Measurements from ENCODE around the gene ATP6V0A1.

DNA sequence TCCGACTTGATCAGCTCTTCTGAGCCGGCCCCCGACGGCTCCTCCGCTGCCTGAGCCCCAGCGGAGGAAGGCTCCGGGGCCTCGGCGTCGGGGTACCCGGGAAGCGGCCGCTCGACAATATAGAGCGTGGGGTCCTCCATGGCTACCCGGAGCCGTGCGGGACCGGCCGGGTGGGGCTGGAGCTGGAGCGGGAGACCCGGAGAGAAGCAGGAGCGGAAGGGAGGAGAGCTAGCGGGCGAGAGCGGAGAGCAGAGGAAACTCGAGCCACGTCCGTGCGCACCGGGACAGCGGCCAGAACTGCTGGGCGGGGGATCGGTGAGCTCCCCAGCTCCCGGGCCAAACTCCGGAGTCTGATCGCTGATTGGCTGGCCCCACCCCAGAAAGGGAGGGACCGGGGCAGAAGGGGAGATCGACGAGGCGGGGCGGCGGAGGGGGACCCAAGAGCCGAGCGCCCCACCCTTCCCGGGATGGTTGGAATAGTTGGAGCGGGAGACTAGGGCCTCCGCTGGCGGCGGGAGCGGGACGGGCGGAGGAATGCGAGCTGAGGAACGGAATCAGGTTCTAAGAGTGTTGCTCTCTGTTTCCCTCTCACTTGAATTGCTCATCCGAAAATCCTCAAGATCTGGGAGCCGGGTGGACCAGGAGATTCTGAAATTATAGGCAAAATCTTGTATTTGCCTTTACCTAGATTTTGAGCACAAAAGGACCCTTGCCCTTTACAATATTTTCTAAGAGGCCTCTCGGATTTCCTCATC is 35.5 kb upstream of the ATP6V0A1 start, which contains the start of gene CAVIN1:
- TF ChIP-seq, protein P1, sequence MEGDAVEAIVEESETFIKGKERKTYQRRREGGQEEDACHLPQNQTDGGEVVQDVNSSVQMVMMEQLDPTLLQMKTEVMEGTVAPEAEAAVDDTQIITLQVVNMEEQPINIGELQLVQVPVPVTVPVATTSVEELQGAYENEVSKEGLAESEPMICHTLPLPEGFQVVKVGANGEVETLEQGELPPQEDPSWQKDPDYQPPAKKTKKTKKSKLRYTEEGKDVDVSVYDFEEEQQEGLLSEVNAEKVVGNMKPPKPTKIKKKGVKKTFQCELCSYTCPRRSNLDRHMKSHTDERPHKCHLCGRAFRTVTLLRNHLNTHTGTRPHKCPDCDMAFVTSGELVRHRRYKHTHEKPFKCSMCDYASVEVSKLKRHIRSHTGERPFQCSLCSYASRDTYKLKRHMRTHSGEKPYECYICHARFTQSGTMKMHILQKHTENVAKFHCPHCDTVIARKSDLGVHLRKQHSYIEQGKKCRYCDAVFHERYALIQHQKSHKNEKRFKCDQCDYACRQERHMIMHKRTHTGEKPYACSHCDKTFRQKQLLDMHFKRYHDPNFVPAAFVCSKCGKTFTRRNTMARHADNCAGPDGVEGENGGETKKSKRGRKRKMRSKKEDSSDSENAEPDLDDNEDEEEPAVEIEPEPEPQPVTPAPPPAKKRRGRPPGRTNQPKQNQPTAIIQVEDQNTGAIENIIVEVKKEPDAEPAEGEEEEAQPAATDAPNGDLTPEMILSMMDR (IDR thresholded peaks at IDR 0.05): no peak
- TF ChIP-seq POLR2A (IDR thresholded peaks at IDR 0.05) (peak; percentile 91), POLR2AphosphoS5 (IDR thresholded peaks at IDR 0.05) (peak; percentile 95 to 98 (median 97))
